UCSD-AML1 (cell line): Measurements from ENCODE around the gene PRDM2.

Experiments
- DNase-seq: peaks from one replicate; lab custom pipeline; 2025; ENCODE audit not compliant: unreplicated experiment; lab: John Stamatoyannopoulos, UW

The PRDM2 gene

GRCh38 chr1:13809461-13810159, 109.6 kb downstream of the PRDM2 start:
- DNase-seq: no peak

GRCh38 chr1:13812456-13813397, 112.7 kb downstream of the PRDM2 start:
- no peak for DNase-seq

- DNase-seq: no peak
These were observed 113.5 kb downstream of the PRDM2 start for GRCh38 chr1:13813398-13814012.

- no peak for DNase-seq
These were observed 114.1 kb downstream of the PRDM2 start for GRCh38 chr1:13814131-13814530.

- DNase-seq: no peak
These were observed 116.2 kb downstream of the PRDM2 start for GRCh38 chr1:13816016-13816760.

- no peak for DNase-seq
These were observed 117.9 kb downstream of the PRDM2 start for GRCh38 chr1:13817906-13818305.

GRCh38 chr1:13818926-13819325, 118.9 kb downstream of the PRDM2 start:
- DNase-seq: no peak

- DNase-seq: no peak
These were observed 119.7 kb downstream of the PRDM2 start for GRCh38 chr1:13819642-13820041.

GRCh38 chr1:13820055-13820454, 120.1 kb downstream of the PRDM2 start:
- DNase-seq: no peak

- DNase-seq: no peak
These were observed 120.5 kb downstream of the PRDM2 start for GRCh38 chr1:13820456-13820855.

GRCh38 chr1:13823126-13823880, 123.3 kb downstream of the PRDM2 start:
- no peak for DNase-seq

GRCh38 chr1:13823936-13824335, 123.9 kb downstream of the PRDM2 start:
- DNase-seq: no peak

- no peak for DNase-seq
These were observed 124.6 kb downstream of the PRDM2 start for GRCh38 chr1:13824626-13825025.

- DNase-seq: no peak
These were observed 125.0 kb downstream of the PRDM2 start for GRCh38 chr1:13825033-13825432.

- DNase-seq: no peak
These were observed 126.0 kb downstream of the PRDM2 start for GRCh38 chr1:13826009-13826408.

- DNase-seq: no peak
These were observed 126.6 kb downstream of the PRDM2 start for GRCh38 chr1:13826591-13826990.

- DNase-seq: peak; percentile 52
These were observed 128.6 kb downstream of the PRDM2 start for GRCh38 chr1:13828454-13829151.

GRCh38 chr1:13829152-13829769, 129.3 kb downstream of the PRDM2 start:
- no peak for DNase-seq

- DNase-seq: no peak
These were observed 130.2 kb downstream of the PRDM2 start for GRCh38 chr1:13830170-13830569.
